Type B pancreatic cell (in vitro differentiated cells): ENCODE data around the gene KCTD7. TPM values are rescaled to one million over a fixed set of nuclear protein-coding genes. Genes with fewer than 3 reads are reported as not detected.

ENCODE experiments used
- DNase-seq: peaks from one replicate; pipeline ENCODE4 v3.0.0; 2021; ENCODE audit warnings: mixed read lengths; ENCODE audit not compliant: unreplicated experiment; ENCODE audit errors: extremely low spot score
- H3K27ac Mint-ChIP-seq: 2 replicates; pipeline ENCODE4 v1.8.0; 2021; ENCODE audit warnings: mild to moderate bottlenecking, mixed read lengths
- H3K27me3 Mint-ChIP-seq: 2 replicates; pipeline ENCODE4 v1.8.0; 2021; ENCODE audit warnings: mixed read lengths
- H3K36me3 Mint-ChIP-seq: 2 replicates; pipeline ENCODE4 v1.8.0; 2021; ENCODE audit warnings: mixed read lengths
- H3K4me1 Mint-ChIP-seq: one replicate; pipeline ENCODE4 v1.8.0; 2021; ENCODE audit warnings: mixed read lengths; ENCODE audit not compliant: unreplicated experiment
- H3K4me3 Mint-ChIP-seq: 2 replicates; pipeline ENCODE4 v1.8.0; 2021; ENCODE audit warnings: mild to moderate bottlenecking, mixed read lengths
- H3K9me3 Mint-ChIP-seq: 2 replicates; pipeline ENCODE4 v1.8.0; 2021; ENCODE audit warnings: mixed read lengths
- total RNA-seq: library from RNA; stranded (reverse); gene quantifications from 2 replicates; pipeline ENCODE4 v1.2.1, GENCODE V29; 2021; ENCODE audit warnings: low replicate concordance
- TF ChIP-seq, protein P1 (sequence below): fragments of 200-600 bp; sonication (generic); conservative IDR thresholded peaks from 2 replicates; pipeline ENCODE4 v1.5.0; 2021; ENCODE audit warnings: antibody characterized with exemption, mild to moderate bottlenecking

The KCTD7 gene
- total RNA-seq, 1 donor from 2014 or later: 13.7 TPM

DNA sequence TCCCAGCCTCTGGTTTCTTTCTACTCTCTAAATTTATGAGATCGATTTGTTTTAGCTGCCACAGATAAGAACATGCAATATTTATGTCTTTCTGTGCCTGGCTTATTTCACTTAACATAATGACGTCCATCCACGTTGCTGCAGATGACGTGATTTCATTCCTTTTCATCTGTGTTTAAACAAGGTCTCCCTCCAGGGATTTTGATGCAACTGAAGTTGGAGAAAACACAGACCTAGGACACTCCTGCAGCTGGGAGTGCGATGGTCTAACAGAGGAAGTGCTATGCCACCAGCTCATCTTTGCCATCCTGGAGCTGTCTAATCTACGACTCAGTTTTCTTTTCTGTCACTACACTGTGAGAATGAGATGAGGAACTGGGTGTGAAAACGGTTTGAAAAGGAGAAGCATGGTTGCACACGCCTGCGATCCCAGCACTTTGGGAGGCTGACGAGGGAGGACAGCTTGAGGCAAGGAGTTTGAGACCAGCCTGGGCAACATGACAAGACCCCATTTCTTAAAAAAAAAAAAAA, 1.5 kb upstream of the KCTD7 start:
- peaks cover 6% of the 10 kb centered on the region for H3K36me3 Mint-ChIP-seq
- peak overlapping the region; percentile 81 for H3K4me3 Mint-ChIP-seq

DNA sequence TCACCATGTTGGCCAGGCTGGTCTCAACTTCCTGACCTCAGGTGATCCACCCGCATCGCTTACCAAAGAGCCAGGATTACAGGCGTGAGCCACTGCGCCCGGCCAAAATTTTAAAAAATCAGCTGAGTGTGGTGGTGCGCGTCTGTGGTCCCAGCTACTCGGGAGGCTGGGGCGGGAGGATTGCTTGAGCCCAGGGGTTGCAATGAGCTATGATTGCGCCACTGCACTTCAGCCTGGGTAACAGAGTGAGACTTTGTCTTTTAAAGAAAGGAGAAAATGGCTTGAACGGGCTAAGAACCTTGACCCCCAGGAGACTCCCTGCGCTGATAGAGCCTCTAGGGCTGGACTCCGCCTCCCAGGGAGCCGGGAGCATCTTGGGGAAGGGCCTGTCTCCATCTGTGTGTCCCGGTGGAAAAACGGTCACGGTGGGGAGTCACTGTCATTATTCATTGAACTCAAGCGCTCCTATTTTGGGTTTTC, 760 bp upstream of the KCTD7 start:
- Mint-ChIP-seq H3K27ac (peak overlapping the region; percentile 85), H3K9me3 (no peaks in the 10 kb centered on the region), H3K27me3 (no peaks in the 10 kb centered on the region), H3K4me3 (peak overlapping the region; percentile 90), H3K36me3 (peaks cover 6% of the 10 kb centered on the region), H3K4me1 (peaks cover 14% of the 10 kb centered on the region)
- TF ChIP-seq, protein P1, sequence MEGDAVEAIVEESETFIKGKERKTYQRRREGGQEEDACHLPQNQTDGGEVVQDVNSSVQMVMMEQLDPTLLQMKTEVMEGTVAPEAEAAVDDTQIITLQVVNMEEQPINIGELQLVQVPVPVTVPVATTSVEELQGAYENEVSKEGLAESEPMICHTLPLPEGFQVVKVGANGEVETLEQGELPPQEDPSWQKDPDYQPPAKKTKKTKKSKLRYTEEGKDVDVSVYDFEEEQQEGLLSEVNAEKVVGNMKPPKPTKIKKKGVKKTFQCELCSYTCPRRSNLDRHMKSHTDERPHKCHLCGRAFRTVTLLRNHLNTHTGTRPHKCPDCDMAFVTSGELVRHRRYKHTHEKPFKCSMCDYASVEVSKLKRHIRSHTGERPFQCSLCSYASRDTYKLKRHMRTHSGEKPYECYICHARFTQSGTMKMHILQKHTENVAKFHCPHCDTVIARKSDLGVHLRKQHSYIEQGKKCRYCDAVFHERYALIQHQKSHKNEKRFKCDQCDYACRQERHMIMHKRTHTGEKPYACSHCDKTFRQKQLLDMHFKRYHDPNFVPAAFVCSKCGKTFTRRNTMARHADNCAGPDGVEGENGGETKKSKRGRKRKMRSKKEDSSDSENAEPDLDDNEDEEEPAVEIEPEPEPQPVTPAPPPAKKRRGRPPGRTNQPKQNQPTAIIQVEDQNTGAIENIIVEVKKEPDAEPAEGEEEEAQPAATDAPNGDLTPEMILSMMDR: no peak
- no peak for DNase-seq

More for the DNA sequence above, 1.5 kb upstream of the KCTD7 start:
- Mint-ChIP-seq H3K4me1 (peaks cover 14% of the 10 kb centered on the region), H3K9me3 (no peaks in the 10 kb centered on the region), H3K27ac (peak overlapping the region; percentile 86), H3K27me3 (peaks cover 2% of the 10 kb centered on the region)
- no peak for DNase-seq
- TF ChIP-seq, protein P1: no peak

DNA sequence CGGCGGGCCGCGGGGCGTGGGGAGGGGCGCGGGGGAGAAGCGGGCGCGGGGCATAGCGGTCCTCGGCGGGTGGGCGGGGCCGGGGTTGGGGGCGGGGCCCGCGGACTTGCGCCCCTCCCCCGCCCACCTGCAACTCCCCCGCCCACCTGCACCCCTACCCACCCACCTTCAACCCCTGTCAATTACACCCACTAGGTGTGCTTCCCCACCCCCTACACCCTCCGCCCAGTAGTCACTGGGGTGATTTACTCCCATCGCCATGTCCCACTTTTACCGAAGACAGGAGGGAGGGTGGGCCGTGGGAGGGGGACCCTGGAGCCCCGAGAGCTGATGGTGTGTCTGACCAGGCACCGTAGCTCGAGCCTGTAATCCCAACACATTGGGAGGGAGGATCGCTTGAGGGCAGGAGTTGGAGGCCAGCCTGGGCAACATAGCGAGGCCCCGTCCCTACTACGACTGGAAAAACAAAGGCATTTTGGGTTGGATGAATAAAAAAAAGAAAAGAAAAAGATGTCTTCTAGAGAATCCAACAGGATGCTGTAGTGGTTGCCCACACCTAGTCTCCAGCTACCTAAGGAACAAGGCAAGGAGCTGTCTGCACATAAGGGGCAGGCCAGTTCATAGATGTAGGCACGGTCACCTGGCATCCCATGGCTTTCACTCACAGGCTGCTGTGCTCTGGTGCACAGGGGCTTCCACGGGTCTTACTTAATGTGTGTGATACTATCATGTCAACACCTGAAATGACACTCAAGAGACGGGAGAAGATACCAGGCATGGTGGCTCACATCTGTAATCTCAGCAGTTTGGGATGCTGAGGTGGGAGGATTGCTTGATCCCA, 761 bp downstream of the KCTD7 start:
- Mint-ChIP-seq H3K4me1 (peaks cover 14% of the 10 kb centered on the region), H3K27me3 (no peaks in the 10 kb centered on the region), H3K27ac (no peak overlapping the region), H3K36me3 (peaks cover 8% of the 10 kb centered on the region), H3K4me3 (peak overlapping the region; percentile 90), H3K9me3 (no peaks in the 10 kb centered on the region)
- DNase-seq: no peak
- TF ChIP-seq, protein P1: no peak

DNA sequence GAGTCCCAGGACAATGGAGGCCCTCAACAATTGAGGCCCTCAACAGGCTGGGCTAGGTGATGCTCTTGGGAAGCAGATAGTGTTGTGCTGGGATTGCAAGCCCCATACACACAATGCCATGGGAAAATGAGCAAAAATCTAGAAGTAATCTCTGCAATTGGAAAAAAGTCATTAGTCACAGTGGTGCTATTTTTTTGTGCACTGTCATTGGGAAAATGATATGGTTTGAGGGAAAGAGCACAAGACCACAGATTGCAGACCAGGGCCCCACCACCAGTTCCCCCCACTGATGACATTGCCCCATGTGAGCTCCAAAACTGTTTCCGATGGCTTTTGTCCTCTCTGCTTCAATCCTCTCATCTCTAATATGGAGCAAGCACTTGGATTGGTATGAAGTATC, 1.9 kb downstream of the KCTD7 start:
- no peak overlapping the region for H3K27ac Mint-ChIP-seq
- peaks cover 14% of the 10 kb centered on the region for H3K4me1 Mint-ChIP-seq
- TF ChIP-seq, protein P1: no peak
- no peaks in the 10 kb centered on the region for H3K27me3 Mint-ChIP-seq
- H3K9me3 Mint-ChIP-seq: no peaks in the 10 kb centered on the region
- H3K36me3 Mint-ChIP-seq: peaks cover 9% of the 10 kb centered on the region
- DNase-seq: no peak
- H3K4me3 Mint-ChIP-seq: peak overlapping the region; percentile 72

DNA sequence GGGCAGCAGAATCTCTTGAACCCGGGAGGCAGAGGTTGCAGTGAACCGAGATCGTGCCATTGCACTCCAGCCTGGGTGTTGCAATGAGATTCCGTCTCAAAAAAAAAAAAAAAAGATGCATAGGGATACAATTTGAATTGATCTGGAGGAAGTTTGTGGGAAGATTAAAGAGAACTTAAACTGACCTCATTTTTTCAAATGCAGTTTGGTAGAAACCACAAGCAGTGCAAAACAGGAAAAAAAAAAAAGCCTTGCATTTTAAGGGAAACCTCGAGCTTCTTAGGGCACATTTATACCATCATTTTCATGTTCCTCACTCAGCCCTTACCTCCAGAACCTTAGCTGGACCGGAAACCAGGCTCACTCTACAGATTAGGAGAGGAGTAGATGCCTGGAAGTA, 2.8 kb downstream of the KCTD7 start:
- Mint-ChIP-seq H3K9me3 (no peaks in the 10 kb centered on the region), H3K27me3 (no peaks in the 10 kb centered on the region), H3K27ac (no peak overlapping the region), H3K4me1 (peaks cover 14% of the 10 kb centered on the region), H3K36me3 (peaks cover 9% of the 10 kb centered on the region), H3K4me3 (no peak overlapping the region)
- no peak for DNase-seq
- TF ChIP-seq, protein P1: no peak
